Left cardiac atrium (tissue), 4 donors: Measurements from ENCODE around the gene ABCC4. TPM values are rescaled to one million over a fixed set of nuclear protein-coding genes. Genes with fewer than 3 reads are reported as not detected.

Experiments
- ATAC-seq, 2 donors: fragments of 200-7000 bp; cut with Tn5 transposase; one replicate each; pipeline ENCODE4 v1.9.1; 2020; ENCODE audit warnings: mild to moderate bottlenecking in 2 of 2, moderate library complexity in 2 of 2
- DNase-seq: peaks from one replicate; pipeline ENCODE4 v3.0.0-alpha.2; 2020
- intact Hi-C, 2 donors: fragments of 100-400 bp; cut with DNase I; formaldehyde crosslinking; loops; one replicate each; pipeline versions ENCODE4 v1.14.1 to v1.15.1; 2022 to 2023
- total RNA-seq, 2 donors: library from RNA; stranded (reverse); fragmentation: NEBNext Ultra II Directional; extraction: Animal tissue kit (Norgen Biotek cat#: 25700); gene quantifications; one replicate each; pipeline ENCODE4 v1.2.1, GENCODE V29; 2021
- donor health status: DM: no; HTN: yes; CAD: no.
- donor health status: DM: no; HTN: yes; CAD: no; lungs with severe emphysema.
- donor health status: DM: yes; HTN: yes; CAD: no.
- donor health status: Dilated cardiomyopathy.

ABCC4 gene
- total RNA-seq, 2 donors from 2014 or later = 4.4 to 8.6 TPM

DNA sequence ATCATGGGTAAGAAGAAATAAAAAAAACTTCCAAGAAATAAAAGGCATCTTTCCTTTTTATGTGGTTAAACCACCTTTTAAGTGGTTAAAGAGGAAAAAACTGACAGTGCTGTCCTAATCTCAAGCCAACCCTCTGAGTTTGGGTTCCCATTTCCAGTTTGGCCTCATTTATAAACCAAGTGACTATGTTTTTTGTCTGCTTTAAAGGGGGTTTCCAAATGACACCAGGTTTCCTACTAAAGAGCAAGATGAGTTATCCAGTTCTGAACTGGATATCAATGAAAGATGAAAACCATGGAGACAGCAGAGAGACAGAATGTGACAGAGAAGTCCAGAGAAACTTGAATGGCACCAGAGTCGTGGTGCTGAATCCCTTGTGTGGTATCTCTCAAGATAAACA is 251.5 kb downstream of the ABCC4 start:
- DNase-seq = no peak

DNA sequence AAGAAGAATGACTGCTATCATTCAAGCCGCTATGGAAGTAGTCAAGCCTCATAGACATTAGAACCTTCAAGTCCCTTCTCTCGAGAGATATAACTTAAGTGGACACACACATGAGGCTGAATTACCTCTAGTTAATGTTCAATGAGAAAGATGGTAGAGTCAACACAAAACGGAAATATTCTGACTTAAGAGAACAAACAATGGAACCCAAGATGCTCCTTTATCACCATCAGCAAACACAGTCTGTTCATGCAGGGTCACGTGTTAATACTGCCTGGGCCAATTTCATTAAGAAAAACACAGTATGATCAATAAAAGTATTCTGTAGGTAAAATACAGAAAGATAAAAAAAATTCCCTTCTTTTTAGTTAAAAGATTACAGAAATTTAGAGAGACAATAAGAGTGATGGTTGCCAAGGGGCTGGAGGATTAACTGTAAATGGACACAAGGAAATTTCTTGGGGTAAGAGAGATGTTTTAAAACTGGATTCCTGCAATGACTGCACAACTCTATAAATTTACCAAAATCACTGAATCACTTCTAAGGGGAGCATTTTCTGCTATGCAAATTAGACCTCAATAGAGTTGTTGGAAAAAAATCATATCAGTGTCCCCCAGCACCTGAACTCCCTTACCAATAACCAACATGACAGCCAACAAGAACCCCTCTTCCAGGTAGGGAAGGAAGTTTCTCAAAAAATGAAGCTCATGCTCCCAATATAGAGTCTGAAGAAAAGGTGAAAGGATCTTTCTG is 256.6 kb downstream of the ABCC4 start:
- DNase-seq (no peak), ATAC-seq (no peak)
- intact Hi-C loops = no loop called here

More for the DNA sequence above, 251.5 kb downstream of the ABCC4 start:
- intact Hi-C loops = no loop called here
- ATAC-seq = no peak

DNA sequence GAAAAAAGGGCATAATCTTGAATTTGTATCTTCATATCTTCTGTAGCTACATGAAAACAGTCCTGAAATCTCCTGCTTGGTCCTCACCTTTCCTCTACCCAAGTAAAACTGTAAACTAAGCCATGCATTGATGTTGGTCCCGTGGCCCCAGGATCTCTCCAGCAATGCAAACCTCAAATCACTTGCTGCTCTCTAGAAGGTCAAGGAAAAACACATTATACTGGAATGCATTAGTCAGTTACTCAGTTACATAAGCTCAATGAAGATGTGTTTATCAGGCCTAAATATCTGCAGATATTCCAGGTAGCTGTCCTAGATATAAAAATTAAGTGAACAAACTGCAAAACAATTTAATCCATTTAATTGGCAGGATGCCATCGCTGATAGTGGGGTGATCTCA is 261.8 kb downstream of the ABCC4 start:
- ATAC-seq (no peak), DNase-seq (no peak)
- intact Hi-C loops = no loop called here

DNA sequence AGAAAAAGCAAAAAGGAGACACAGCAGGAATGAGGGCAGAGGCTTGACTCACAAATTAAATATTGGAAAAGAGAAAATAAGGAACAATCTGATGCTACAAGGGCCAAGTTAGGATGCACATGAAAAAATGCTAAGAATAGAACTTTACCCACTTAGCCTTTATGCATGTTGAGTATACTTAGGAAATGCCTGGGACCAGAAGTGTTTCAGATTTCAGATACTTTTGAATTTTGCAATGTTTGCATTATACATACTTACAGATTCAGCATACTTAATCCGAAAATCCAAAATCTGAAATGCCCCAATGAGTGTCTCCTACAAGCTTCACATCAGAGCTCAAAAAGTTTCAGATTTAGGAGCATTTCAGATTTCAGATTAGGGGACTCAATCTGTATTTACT is 262.3 kb downstream of the ABCC4 start:
- DNase-seq (no peak), ATAC-seq (no peak)
- intact Hi-C loops = no loop called here

DNA sequence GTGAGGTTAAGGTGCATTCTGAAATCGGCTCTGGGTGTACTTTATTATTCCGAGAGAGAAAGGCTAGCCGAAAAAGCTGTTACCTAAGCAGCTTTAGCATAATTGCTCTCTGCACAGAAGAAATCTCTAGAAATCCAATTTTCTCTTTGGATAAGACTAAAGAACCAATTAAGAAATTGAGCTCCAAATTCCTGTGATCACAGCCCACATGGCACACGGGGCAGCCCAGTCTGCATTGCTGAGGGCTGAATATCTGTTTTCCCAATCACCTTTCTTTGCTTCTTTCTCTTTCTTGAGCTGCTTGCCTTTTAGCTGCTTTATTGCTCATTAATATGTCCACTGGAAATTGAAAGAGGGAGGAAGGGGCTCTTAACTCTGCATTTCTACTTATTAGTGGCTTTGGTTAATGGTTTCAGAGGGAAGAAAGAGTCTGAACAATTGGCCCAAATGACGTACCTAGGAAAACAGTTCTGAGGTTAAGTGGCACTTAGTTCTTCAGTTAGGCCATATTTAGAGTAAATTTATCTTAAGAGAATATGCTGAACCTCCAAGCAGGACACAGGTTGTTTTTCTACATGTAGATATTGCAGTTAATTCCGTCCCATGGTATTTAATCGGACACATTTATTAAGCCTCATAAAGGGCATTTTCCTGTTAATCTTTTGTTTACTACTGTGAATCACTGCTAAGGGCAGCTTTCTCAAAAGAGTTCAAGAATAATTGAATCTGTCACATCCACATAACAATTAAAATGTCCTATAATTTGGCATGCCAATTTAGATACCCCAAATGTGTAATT is 265.7 kb downstream of the ABCC4 start:
- intact Hi-C loops = no loop called here
- DNase-seq (no peak), ATAC-seq (no peak)

DNA sequence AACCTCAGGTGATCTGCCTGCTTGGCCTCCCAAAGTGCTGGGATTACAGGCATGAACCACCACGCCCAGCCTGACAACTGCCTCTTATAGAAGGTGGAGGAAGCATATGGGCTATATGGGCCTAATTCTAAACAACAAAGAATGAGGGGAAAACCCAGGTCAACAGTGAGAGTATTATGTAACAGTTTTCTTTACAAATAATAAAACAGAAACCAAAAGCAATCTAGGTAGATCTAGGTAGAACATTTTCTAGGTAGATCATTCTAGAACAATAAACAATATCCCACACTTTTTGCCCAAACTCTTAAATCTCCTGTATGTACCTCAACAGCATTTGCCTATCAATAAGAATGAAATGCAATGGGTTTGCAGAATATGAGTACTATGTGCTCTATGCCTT is 267.4 kb downstream of the ABCC4 start:
- ATAC-seq = no peak
- intact Hi-C loops = no loop called here
- no peak for DNase-seq

DNA sequence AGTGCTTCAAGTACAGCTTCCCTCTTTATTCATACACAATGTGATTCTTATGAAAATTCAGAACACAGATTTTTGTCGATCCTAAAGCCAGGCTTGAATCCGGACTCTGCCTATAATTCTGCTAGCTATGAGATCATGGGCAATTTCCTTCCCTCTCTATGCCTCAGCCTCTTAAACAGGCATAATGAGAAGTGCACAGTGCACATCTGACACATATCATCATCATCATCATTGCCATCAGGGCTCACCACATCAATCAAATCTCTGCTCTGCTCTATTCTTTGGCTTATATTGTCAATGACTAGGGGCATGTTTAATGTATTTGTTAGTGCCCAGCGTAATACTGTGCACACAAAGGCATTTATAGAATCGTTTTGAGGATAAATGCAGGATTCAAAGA is 269.1 kb downstream of the ABCC4 start:
- DNase-seq = no peak
- ATAC-seq = no peak
- intact Hi-C loops = no loop called here

DNA sequence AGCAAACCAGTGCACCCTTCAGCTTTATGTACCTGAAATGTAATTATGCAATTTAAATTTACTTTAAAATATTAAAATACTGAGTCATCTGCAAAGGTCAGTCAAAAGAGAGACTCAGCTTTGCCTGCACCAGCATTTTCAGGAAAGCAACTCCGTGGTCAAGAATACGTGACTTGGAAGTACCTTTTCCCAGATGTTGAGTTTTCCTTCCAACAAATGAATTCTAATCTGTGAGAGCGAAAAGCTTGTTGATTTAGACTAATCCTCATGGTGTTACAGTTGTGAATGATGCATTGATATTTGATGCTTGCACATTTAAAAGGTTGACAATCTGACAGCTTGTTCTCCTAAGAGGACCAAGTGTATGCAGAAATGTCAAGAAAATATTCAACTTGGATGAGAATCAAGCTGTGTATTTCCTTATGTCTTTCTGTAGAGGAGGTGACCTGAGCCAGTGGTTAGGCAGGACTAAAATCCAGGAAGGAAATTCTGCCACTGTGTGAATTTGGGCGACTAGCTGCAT is 270.4 kb downstream of the ABCC4 start:
- intact Hi-C loops = no loop called here
- ATAC-seq (no peak), DNase-seq (no peak)

DNA sequence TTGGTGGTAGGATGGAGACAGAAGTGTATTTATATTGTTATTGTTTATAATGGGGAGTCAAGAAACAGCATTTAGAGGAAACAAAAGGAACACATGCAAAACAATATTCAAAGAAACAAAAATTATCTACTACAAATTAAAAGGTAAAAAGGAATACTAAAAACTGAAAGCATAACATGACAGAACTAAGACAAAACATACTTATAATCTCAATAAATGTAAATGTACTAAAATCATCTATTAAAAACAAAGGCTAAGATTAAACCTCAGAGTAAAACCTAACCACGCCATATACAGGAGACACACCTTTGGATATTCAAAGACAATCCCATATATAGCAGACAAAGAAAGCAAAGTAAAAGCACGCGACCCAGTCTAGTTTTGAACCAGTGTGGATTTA is 273.6 kb downstream of the ABCC4 start:
- no peak for ATAC-seq
- DNase-seq = no peak
- intact Hi-C loops = no loop called here

DNA sequence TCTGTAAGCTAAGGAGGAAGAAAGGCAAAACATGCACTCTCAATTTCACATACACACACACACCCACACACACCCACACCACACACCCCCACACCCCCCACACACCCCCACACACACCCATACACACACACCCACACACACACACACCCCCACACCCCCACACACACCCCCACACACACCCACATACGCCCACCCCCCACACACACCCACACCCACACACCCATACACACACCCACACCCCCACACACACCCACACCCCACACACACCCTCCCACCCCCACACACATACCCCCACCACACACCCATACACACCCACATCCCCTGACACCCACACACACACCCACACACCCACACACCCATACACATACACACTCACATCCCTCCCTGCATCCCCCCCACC is 276.1 kb downstream of the ABCC4 start:
- DNase-seq (no peak), ATAC-seq (no peak)
- intact Hi-C loops = no loop called here

DNA sequence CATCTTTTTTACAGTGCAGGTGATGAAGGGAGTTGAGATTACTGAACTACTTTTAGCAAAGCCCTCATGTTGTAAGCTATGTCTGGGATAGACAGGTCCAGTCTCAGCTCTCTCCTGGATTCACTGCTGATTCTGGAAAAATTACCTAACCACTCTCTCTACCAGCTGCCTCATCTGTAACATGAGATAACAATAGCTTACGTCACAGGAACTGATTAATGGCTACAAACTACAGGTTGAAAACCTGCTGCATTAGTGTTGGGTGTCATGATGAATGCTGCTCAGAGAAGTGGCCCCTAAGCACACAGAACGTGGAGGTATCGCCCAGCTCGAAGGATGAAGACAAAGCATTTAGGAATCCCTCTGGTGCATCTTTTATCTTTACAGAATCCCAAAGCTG is 277.8 kb downstream of the ABCC4 start:
- no peak for ATAC-seq
- intact Hi-C loops = no loop called here
- DNase-seq = no peak

DNA sequence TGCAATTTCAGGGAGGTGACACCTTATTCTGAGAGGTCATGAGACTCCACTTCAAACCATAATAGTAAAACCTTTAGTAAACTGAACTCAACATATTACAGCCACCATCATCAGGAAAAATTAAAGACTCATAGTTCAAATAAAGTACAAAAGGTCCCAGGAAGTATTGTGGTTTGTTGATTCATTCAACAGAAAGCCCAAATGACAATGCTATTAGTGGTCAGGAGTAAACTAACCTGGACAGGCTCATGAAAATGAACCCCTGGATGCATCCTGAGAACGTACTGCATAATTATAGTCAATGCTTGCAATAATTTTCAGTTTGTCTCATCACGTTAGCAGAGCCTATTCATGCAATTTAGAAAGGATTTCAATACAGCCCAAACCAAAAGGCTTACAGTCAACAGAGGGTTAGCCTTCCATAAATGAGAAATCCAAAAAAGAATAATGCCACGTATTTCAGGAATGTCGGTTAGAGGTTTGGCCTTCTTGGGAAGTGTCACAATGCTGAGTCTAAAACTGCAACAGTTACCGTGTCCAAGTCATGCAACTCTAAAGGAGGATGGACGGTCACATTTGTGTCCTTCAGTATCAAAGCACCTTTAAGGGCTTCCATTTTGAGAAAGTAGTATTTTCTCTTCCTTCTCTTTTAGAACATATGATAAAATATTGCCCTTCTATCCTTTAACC is 280.8 kb downstream of the ABCC4 start:
- ATAC-seq (no peak), DNase-seq (no peak)
- intact Hi-C loops = no loop called here

DNA sequence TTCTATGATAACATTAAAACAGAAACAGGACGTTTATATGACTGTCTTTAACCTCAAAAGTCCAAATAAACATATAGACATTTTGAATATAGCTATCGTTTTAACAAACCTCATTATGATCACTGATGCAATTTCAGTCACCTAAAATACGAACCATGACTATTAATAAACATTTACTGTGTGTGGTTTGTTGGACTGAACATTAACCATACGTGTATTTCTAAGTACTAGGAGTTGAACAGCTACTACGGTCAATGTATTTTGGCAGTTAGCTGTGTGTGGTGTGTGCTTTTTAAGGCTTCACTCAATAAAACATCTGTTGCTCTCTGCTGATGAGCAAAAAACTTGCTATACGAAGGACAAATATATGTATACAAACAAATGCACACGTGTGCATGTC is 281.4 kb downstream of the ABCC4 start:
- no peak for DNase-seq
- no peak for ATAC-seq
- intact Hi-C loops = no loop called here

DNA sequence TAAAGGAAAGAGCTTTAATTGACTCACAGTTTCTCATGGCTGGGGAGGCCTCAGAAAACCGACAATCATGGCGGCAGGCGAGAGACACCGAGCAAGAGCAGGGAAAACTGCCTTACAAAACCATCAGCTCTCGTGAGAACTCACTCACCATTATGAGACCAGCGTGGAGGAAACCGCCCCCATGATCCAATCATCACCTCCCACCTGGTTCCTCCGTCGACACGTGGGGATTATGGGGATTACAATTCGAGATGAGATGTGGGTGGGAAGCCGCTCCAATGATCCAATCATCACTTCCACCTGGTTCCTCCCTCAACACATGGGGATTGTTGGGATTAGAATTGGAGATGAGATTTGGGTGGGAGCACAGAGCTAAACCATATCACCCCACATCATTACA is 293.9 kb downstream of the ABCC4 start:
- intact Hi-C loops = no loop called here
- ATAC-seq = no peak

DNA sequence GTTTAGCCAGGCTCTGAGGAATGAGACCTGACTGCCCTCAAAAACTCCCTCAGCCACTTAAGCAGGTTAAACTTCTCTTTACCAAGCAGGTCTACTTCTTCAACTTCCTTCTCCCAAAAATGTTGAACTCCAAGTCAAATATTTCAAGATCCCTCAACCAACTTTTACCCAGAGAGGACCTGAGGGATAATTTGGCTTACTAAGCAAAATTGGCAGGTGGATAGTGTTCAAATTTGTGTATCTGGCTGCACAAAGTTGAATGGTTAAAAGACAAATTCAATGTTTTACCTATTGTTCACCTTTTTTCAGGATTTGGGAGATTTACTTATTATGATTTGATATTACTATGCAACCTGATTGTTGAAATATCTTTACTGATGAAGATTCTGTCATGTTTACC is 296.0 kb downstream of the ABCC4 start:
- ATAC-seq (no peak), DNase-seq (no peak)
- intact Hi-C loops = no loop called here

More for the DNA sequence above, 293.9 kb downstream of the ABCC4 start:
- DNase-seq = no peak

DNA sequence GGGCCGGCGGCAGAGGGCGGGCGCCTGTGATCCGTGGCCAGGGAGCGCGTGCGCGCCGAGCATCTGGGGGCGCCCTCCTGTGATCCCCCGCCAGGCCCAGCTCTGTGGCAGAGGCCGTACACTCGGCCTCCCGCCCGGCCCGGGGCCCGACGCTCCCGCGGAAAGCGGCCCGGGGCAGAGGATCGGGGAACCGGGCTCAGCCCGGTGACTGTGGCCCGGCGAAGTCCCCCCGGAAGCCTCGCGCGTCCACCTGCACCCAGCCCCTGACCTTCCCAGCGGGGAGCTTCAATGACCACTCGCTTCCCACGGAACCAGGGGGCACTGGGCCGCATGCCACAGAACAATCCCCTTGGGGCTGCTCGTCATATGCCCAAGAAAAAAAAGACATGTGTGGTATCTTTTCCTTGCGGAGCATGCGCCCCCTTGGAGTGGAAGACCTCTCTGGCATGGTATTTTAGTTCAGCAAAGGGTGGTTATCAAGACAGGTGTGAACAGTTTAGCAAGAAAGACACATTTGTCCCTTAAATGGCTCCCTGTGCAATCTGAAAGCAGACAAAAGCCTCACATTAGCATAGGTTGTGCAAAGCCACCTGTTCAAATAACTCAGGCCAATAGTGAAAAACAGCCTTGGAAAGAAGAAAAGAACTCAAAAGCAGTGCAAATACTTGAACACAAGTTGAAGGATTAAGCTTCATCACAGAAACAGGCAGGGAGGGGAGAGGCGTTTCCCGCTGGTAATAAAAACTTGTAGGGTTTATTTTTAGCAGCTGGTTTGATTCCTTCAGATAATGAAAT is 298.0 kb downstream of the ABCC4 start:
- peak in 1 of 2 donors; percentile 32 for ATAC-seq
- intact Hi-C loops = no loop called here
- no peak for DNase-seq

DNA sequence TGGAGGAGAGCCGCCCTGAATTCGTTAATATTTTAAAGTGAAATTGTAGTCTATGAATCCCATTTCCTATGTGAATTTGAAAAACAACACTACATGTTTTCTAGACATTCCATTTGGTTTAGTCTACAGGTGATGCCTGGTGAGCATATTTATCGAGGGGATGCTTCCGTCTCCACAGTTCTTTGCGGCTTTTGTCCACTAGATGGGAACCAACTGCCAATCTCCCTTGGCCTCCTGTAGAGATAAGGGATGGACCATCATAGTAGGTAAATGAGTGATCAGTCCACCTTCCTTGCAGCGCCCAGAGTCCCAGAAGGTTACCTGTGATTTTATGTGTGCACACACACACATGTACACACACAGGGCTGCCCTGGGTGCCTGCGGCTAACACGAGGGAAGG is 299.1 kb downstream of the ABCC4 start:
- DNase-seq (no peak), ATAC-seq (no peak)
- intact Hi-C loops = no loop called here

DNA sequence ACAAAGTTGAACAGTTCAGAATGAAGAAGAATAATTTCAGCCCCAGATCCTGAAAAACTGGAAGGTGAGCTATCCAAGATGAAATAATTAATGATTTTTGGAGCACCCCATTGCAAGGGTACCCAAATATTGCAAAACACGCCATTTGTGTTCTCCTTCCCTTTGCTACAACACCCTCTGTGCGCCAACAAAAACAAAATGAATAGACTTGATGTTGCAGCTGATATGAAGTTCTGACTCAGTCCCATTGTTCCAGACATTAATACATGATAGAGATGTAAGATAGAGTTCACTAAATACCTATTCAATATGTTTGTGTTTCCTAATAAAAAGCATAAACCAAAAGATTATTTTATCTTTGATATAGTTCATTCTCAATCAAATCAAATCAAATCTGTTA is 301.4 kb downstream of the ABCC4 start:
- intact Hi-C loops = no loop called here
- ATAC-seq = no peak
- DNase-seq = no peak

DNA sequence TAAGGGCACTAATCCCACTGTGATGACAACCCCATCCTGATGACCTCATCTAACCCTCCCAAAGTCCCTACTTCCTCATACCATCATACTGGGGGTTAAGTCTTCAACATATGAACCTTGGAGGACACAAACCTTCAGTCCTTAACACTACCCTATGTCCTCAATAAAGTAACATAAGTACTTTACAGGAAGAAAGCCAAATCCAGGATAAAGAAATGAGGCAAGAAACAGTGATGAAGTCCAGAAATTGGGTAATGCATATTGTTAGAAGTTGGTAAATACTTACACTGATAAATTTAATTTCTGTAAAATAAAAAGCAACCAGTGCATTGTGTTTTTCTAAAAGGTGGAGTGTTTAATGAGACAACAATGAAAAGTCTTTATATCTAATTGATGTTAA is 304.1 kb downstream of the ABCC4 start:
- intact Hi-C loops = no loop called here
- ATAC-seq (no peak), DNase-seq (no peak)
